SK-N-SH treated with all-trans-retinoic acid at 6 μM for 48 hours (cell line): ENCODE measurements around the gene ARHGAP24.
A peak's percentile ranks its signal among the peaks of the same experiment; 100 is the strongest.

Experiments used
- ATAC-seq: fragments of 200-7000 bp; cut with Tn5 transposase; 3 replicates; pipeline ENCODE4 v1.9.1; 2020; ENCODE audit warnings: mild to moderate bottlenecking, moderate library complexity
- ARNTL ChIP-seq: fragments of 450-650 bp; formaldehyde crosslinking; IDR thresholded peaks from 2 replicates; pipeline ENCODE4 v1.5.0; 2020; ENCODE audit warnings: low read depth, mild to moderate bottlenecking, moderate library complexity, borderline replicate concordance
- CSDC2 ChIP-seq: fragments of 250-450 bp; sonication (Bioruptor Pico); IDR thresholded peaks from 2 replicates; pipeline ENCODE4 v1.5.0; 2020; ENCODE audit warnings: mild to moderate bottlenecking, moderate library complexity
- GLIS3 ChIP-seq: fragments of 250-450 bp; sonication (Bioruptor Pico); IDR thresholded peaks from 2 replicates; pipeline ENCODE4 v1.5.0; 2020; ENCODE audit warnings: mild to moderate bottlenecking, moderate library complexity
- ISL1 ChIP-seq: fragments of 250-450 bp; sonication (Bioruptor Pico); IDR thresholded peaks from 2 replicates; pipeline ENCODE4 v2.1.2; 2022; ENCODE audit warnings: mild to moderate bottlenecking, moderate library complexity
- OSR1 ChIP-seq: fragments of 250-450 bp; sonication (Bioruptor Pico); IDR thresholded peaks from 2 replicates; pipeline ENCODE4 v1.8.0; 2022; ENCODE audit warnings: moderate library complexity, mild to moderate bottlenecking, inconsistent platforms
- RARB ChIP-seq: fragments of 250-450 bp; sonication (Bioruptor Pico); IDR thresholded peaks from 2 replicates; pipeline ENCODE4 v1.8.0; 2021; ENCODE audit warnings: mild to moderate bottlenecking, moderate library complexity
- SNAI2 ChIP-seq: fragments of 250-450 bp; sonication (Bioruptor Pico); IDR thresholded peaks from 2 replicates; pipeline ENCODE4 v1.5.0; 2020; ENCODE audit warnings: mild to moderate bottlenecking, moderate library complexity
- TOX ChIP-seq: fragments of 250-450 bp; sonication (Bioruptor Pico); IDR thresholded peaks from 2 replicates; pipeline ENCODE4 v1.8.0; 2021; ENCODE audit warnings: mild to moderate bottlenecking, moderate library complexity, borderline replicate concordance
- ZFP3 ChIP-seq: fragments of 250-450 bp; sonication (Bioruptor Pico); IDR thresholded peaks from 2 replicates; pipeline ENCODE4 v1.5.0; 2020; ENCODE audit warnings: mild to moderate bottlenecking, moderate library complexity
- ZFP30 ChIP-seq: fragments of 450-650 bp; formaldehyde crosslinking; IDR thresholded peaks from 2 replicates; pipeline ENCODE4 v1.5.0; 2022; ENCODE audit warnings: mild to moderate bottlenecking, moderate library complexity
- ZNF70 ChIP-seq: fragments of 450-650 bp; formaldehyde crosslinking; IDR thresholded peaks from 2 replicates; pipeline ENCODE4 v1.5.0; 2020; ENCODE audit warnings: mild to moderate bottlenecking, moderate library complexity
- ZNF8 ChIP-seq: fragments of 450-650 bp; formaldehyde crosslinking; IDR thresholded peaks from 2 replicates; pipeline ENCODE4 v1.5.0; 2020; ENCODE audit warnings: mild to moderate bottlenecking, moderate library complexity
- TF ChIP-seq, protein P1 (sequence below): fragments of 250-450 bp; sonication (Bioruptor Pico); IDR thresholded peaks from 2 replicates; pipeline ENCODE4 v1.5.0; 2020; ENCODE audit warnings: mild to moderate bottlenecking, moderate library complexity
- TF ChIP-seq, protein P2 (sequence below): fragments of 250-450 bp; sonication (Bioruptor Pico); IDR thresholded peaks from 2 replicates; pipeline ENCODE4 v1.8.0; 2021; ENCODE audit warnings: low read depth, mild to moderate bottlenecking, moderate library complexity, borderline replicate concordance
- TF ChIP-seq, protein P3 (sequence below): fragments of 250-450 bp; sonication (Bioruptor Pico); IDR thresholded peaks from 2 replicates; pipeline ENCODE4 v1.5.1; 2020; ENCODE audit warnings: low read depth, mild to moderate bottlenecking, moderate library complexity
- TF ChIP-seq, protein P4 (sequence below): fragments of 250-450 bp; sonication (Bioruptor Pico); IDR thresholded peaks from 2 replicates; pipeline ENCODE4 v1.5.1; 2021; ENCODE audit warnings: mild to moderate bottlenecking, moderate library complexity

ARHGAP24 gene

GRCh38 chr4:85824166-85824945, 349.4 kb downstream of the ARHGAP24 start:
- no peak for ATAC-seq
- no peak for TF ChIP-seq ZFP30 (CRISPR knock-in tag)
- no peak for TF ChIP-seq GLIS3 (CRISPR knock-in tag)
- TF ChIP-seq, protein P1, sequence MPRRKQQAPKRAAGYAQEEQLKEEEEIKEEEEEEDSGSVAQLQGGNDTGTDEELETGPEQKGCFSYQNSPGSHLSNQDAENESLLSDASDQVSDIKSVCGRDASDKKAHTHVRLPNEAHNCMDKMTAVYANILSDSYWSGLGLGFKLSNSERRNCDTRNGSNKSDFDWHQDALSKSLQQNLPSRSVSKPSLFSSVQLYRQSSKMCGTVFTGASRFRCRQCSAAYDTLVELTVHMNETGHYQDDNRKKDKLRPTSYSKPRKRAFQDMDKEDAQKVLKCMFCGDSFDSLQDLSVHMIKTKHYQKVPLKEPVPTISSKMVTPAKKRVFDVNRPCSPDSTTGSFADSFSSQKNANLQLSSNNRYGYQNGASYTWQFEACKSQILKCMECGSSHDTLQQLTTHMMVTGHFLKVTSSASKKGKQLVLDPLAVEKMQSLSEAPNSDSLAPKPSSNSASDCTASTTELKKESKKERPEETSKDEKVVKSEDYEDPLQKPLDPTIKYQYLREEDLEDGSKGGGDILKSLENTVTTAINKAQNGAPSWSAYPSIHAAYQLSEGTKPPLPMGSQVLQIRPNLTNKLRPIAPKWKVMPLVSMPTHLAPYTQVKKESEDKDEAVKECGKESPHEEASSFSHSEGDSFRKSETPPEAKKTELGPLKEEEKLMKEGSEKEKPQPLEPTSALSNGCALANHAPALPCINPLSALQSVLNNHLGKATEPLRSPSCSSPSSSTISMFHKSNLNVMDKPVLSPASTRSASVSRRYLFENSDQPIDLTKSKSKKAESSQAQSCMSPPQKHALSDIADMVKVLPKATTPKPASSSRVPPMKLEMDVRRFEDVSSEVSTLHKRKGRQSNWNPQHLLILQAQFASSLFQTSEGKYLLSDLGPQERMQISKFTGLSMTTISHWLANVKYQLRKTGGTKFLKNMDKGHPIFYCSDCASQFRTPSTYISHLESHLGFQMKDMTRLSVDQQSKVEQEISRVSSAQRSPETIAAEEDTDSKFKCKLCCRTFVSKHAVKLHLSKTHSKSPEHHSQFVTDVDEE (CRISPR knock-in tag), result no peak
- no peak for TF ChIP-seq ZNF70 (CRISPR knock-in tag)
- TF ChIP-seq, protein P2, sequence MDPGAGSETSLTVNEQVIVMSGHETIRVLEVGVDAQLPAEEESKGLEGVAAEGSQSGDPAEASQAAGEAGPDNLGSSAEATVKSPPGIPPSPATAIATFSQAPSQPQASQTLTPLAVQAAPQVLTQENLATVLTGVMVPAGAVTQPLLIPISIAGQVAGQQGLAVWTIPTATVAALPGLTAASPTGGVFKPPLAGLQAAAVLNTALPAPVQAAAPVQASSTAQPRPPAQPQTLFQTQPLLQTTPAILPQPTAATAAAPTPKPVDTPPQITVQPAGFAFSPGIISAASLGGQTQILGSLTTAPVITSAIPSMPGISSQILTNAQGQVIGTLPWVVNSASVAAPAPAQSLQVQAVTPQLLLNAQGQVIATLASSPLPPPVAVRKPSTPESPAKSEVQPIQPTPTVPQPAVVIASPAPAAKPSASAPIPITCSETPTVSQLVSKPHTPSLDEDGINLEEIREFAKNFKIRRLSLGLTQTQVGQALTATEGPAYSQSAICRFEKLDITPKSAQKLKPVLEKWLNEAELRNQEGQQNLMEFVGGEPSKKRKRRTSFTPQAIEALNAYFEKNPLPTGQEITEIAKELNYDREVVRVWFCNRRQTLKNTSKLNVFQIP (CRISPR knock-in tag), result no peak
- TF ChIP-seq, all 23 proteins: peak for 0

- ATAC-seq, result peak; percentile 44; the same call in 2 of the 3 replicates
- TF ChIP-seq, protein P3, sequence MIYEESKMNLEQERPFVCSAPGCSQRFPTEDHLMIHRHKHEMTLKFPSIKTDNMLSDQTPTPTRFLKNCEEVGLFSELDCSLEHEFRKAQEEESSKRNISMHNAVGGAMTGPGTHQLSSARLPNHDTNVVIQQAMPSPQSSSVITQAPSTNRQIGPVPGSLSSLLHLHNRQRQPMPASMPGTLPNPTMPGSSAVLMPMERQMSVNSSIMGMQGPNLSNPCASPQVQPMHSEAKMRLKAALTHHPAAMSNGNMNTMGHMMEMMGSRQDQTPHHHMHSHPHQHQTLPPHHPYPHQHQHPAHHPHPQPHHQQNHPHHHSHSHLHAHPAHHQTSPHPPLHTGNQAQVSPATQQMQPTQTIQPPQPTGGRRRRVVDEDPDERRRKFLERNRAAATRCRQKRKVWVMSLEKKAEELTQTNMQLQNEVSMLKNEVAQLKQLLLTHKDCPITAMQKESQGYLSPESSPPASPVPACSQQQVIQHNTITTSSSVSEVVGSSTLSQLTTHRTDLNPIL (CRISPR knock-in tag), result no peak
- TF ChIP-seq ISL1 (no peak), ARNTL (CRISPR knock-in tag) (no peak), ZFP3 (CRISPR knock-in tag) (no peak)
- TF ChIP-seq, protein P2 (CRISPR knock-in tag), result no peak
Measured at GRCh38 chr4:85826060-85826678, 351.2 kb downstream of the ARHGAP24 start.

GRCh38 chr4:85828027-85828890, 353.3 kb downstream of the ARHGAP24 start:
- TF ChIP-seq, protein P3 (CRISPR knock-in tag), result no peak
- TF ChIP-seq ARNTL (CRISPR knock-in tag) (no peak), RARB (CRISPR knock-in tag) (no peak)
- peak; percentile 77 for ATAC-seq

GRCh38 chr4:85829276-85830051, 354.5 kb downstream of the ARHGAP24 start:
- ATAC-seq, result no peak
- TF ChIP-seq ZNF70 (CRISPR knock-in tag), result no peak
- TF ChIP-seq, protein P4, sequence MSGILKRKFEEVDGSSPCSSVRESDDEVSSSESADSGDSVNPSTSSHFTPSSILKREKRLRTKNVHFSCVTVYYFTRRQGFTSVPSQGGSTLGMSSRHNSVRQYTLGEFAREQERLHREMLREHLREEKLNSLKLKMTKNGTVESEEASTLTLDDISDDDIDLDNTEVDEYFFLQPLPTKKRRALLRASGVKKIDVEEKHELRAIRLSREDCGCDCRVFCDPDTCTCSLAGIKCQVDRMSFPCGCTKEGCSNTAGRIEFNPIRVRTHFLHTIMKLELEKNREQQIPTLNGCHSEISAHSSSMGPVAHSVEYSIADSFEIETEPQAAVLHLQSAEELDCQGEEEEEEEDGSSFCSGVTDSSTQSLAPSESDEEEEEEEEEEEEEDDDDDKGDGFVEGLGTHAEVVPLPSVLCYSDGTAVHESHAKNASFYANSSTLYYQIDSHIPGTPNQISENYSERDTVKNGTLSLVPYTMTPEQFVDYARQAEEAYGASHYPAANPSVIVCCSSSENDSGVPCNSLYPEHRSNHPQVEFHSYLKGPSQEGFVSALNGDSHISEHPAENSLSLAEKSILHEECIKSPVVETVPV (CRISPR knock-in tag), result no peak
- TF ChIP-seq, protein P2 (CRISPR knock-in tag), result no peak
- TF ChIP-seq ZFP30 (CRISPR knock-in tag), result no peak
- TF ChIP-seq ZNF8 (CRISPR knock-in tag), result no peak
- TF ChIP-seq OSR1 (CRISPR knock-in tag), result no peak
- TF ChIP-seq RARB (CRISPR knock-in tag), result no peak
- no peak for TF ChIP-seq ARNTL (CRISPR knock-in tag)
- no peak for TF ChIP-seq ZFP3 (CRISPR knock-in tag)
- TF ChIP-seq CSDC2 (CRISPR knock-in tag), result no peak
- no peak for TF ChIP-seq SNAI2 (CRISPR knock-in tag)
- TF ChIP-seq GLIS3 (CRISPR knock-in tag), result no peak
- no peak for TF ChIP-seq TOX (CRISPR knock-in tag)
